22Rv1 (cell line): ENCODE measurements around the gene ITPKB.
A peak's percentile ranks its signal among the peaks of the same experiment; 100 is the strongest.

ENCODE experiments used
- CTCF ChIP-seq: fragments of 450-650 bp; IDR thresholded peaks from 2 replicates; pipeline ENCODE4 v1.5.1; 2017; ENCODE audit warnings: mild to moderate bottlenecking
- ZFX ChIP-seq: fragments of 450-650 bp; IDR thresholded peaks from 2 replicates; pipeline ENCODE4 v1.6.1; 2017; ENCODE audit warnings: antibody characterized with exemption, borderline replicate concordance

- TF ChIP-seq CTCF (peak; percentile 100), ZFX (no peak)
These were observed 112.5 kb downstream of the ITPKB start for GRCh38 chr1:226626577-226626956.
